Measurements from ENCODE around the gene KCNK4.

KCNK4 gene

DNA sequence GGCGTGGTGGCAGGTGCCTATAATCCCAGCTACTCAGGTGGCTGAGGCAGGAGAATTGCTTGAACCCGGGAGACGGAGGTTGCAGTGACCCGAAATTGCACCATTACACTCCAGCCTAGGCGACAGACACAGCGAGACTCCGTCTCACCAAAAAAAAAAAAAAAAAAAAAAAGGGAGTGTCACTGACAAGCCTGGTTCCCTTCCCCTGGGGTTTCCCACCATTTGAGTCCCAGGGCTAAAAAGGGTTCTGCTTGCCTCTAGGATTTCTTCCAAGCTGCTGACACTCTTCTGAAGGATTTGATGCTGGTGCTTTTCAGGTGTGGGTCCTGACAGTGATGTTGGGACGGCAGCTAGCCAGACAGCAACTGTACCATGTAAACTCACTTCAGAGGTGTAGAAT, 47.6 kb downstream of the KCNK4 start:
- H3K4me3 ChIP-seq (ENCODE audit: low read depth, low read length): no peak overlapping the region
- H3K18ac ChIP-seq (ENCODE audit: low read length): no peak overlapping the region
- H3K27me3 ChIP-seq (ENCODE audit: insufficient read depth, low read length): no peaks in the 10 kb centered on the region
- H3K4ac ChIP-seq (ENCODE audit: low read depth, low read length): no peak overlapping the region
- no peak overlapping the region for H3K27ac ChIP-seq (ENCODE audit: low read depth, low read length)
- H3K79me2 ChIP-seq (ENCODE audit: control insufficient read depth, insufficient read depth, low read length, poor library complexity): peaks cover 2% of the 10 kb centered on the region
- H3K9ac ChIP-seq (ENCODE audit: low read length): no peak overlapping the region
- no peak overlapping the region for H4K8ac ChIP-seq (ENCODE audit: low read depth, low read length)
- no peak overlapping the region for H2BK5ac ChIP-seq (ENCODE audit: low read depth, low read length, poor library complexity)
- WGBS (ENCODE audit: extremely low coverage, insufficient coverage, insufficient read length): no CpG with 5 or more reads among the region's 8 CpGs
- H2AK5ac ChIP-seq (ENCODE audit: low read length): no peak overlapping the region
- H3K79me1 ChIP-seq (ENCODE audit: low read length): peaks cover 6% of the 10 kb centered on the region
- H3K36me3 ChIP-seq (ENCODE audit: control insufficient read depth in 1 of 2, insufficient read depth in 2 of 2, low read length in 2 of 2): no peaks in the 10 kb centered on the region
- no peak overlapping the region for H3K23ac ChIP-seq (ENCODE audit: low read length)
- H4K91ac ChIP-seq (ENCODE audit: low read depth, low read length): no peak overlapping the region
- peaks cover 3% of the 10 kb centered on the region for H3K9me3 ChIP-seq (ENCODE audit: insufficient read depth, low read depth, low read length)
- no peak for DNase-seq
- H2BK12ac ChIP-seq (ENCODE audit: low read length): no peak overlapping the region
- no peak overlapping the region for H3K4me2 ChIP-seq (ENCODE audit: low read length)
- no peak overlapping the region for H2BK120ac ChIP-seq (ENCODE audit: insufficient read depth, low read length, poor library complexity)
- peaks cover 10 to 13% of the 10 kb centered on the region in 2 experiments for H3K4me1 ChIP-seq (ENCODE audit: control insufficient read depth in 1 of 2, insufficient read depth in 2 of 2, low read length in 2 of 2)
- no peak overlapping the region for H3K14ac ChIP-seq (ENCODE audit: low read length)
- no peak overlapping the region for H2AFZ ChIP-seq (ENCODE audit: insufficient read depth, low read length, poor library complexity)
- H4K12ac ChIP-seq (ENCODE audit: low read depth, low read length): no peak overlapping the region

DNA sequence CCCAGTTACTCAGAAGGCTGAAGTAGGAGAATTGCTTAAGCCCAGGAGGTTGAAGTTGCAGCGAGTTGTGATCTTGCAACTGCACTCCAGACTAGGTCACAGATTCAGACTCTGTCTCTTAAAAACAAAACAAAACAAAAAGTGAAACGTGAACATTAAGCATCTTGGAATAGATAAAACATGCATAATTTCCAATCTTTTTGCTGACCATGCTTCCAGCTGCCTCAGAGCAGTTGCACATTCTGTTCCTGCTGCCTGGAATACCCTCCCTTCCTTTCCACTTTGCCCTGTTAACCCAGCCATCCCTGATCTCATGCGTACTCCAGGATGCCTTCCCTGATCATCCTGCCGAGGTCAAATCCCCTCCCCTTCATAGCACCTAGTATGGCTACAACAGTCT, 48.2 kb downstream of the KCNK4 start:
- Histone ChIP-seq H3K9me3 (ENCODE audit: insufficient read depth, low read depth, low read length) (peaks cover 3% of the 10 kb centered on the region), H2BK5ac (ENCODE audit: low read depth, low read length, poor library complexity) (no peak overlapping the region), H2BK12ac (ENCODE audit: low read length) (no peak overlapping the region), H3K23ac (ENCODE audit: low read length) (no peak overlapping the region), H3K4me2 (ENCODE audit: low read length) (no peak overlapping the region), H3K36me3 (ENCODE audit: control insufficient read depth in 1 of 2, insufficient read depth in 2 of 2, low read length in 2 of 2) (no peaks in the 10 kb centered on the region), H3K79me2 (ENCODE audit: control insufficient read depth, insufficient read depth, low read length, poor library complexity) (peaks cover 2% of the 10 kb centered on the region), H3K14ac (ENCODE audit: low read length) (no peak overlapping the region), H4K8ac (ENCODE audit: low read depth, low read length) (no peak overlapping the region), H3K4me3 (ENCODE audit: low read depth, low read length) (no peak overlapping the region), H3K9ac (ENCODE audit: low read length) (no peak overlapping the region), H2AFZ (ENCODE audit: insufficient read depth, low read length, poor library complexity) (no peak overlapping the region), H3K27ac (ENCODE audit: low read depth, low read length) (no peak overlapping the region), H3K18ac (ENCODE audit: low read length) (no peak overlapping the region), H4K91ac (ENCODE audit: low read depth, low read length) (no peak overlapping the region), H4K12ac (ENCODE audit: low read depth, low read length) (no peak overlapping the region), H2AK5ac (ENCODE audit: low read length) (no peak overlapping the region), H3K27me3 (ENCODE audit: insufficient read depth, low read length) (no peaks in the 10 kb centered on the region), H3K4me1 (ENCODE audit: control insufficient read depth in 1 of 2, insufficient read depth in 2 of 2, low read length in 2 of 2) (peaks cover 10 to 13% of the 10 kb centered on the region in 2 experiments), H3K4ac (ENCODE audit: low read depth, low read length) (no peak overlapping the region), H2BK120ac (ENCODE audit: insufficient read depth, low read length, poor library complexity) (no peak overlapping the region), H3K79me1 (ENCODE audit: low read length) (peaks cover 6% of the 10 kb centered on the region)
- no CpG with 5 or more reads among the region's 4 CpGs for WGBS (ENCODE audit: extremely low coverage, insufficient coverage, insufficient read length)
- no peak for DNase-seq

DNA sequence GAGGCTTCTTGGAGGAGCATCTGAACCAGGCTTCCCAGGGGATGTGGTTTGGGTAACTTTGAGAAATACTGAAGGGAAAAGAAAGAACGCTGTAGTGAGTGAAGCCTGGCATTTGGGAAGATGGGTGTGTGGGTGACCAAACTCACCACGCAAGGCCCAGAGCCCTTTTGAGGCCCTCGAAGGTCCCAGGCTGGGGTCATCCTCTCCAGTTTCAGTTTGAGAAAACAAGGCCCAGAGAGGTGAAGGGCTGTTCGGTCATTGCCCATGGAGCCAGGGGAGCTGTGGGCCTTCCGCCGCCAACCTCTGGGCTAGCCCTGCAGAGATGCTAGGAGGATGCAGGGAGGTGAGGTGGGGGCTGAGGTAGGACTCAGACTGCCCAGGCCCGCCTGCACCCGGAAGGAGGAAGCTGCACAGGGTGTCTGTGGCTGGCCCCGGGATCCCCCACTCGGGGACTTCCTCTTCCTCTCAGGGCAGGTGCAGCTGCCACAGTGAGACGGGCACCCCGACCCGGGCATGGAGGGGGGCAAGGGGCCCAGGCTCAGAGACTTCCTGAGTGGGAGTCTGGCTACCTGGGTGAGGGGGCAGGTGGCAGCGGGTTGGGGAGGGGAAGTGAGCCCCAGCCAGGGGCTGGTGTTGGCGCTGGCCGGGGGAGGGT, 48.8 kb downstream of the KCNK4 start, which contains the start of gene CCDC88B:
TSS of gene CCDC88B (plus strand) at position 451 of the 655 bp plus-strand sequence. CDS start at position 514, 63 bp downstream.
- Histone ChIP-seq H4K8ac (ENCODE audit: low read depth, low read length) (peak within 1 kb of the TSS; percentile 75), H3K14ac (ENCODE audit: low read length) (no peak within 1 kb of the TSS), H3K79me1 (ENCODE audit: low read length) (peaks cover 6% of the 10 kb centered on the region), H3K4me2 (ENCODE audit: low read length) (peak within 1 kb of the TSS; percentile 47), H3K36me3 (ENCODE audit: control insufficient read depth in 1 of 2, insufficient read depth in 2 of 2, low read length in 2 of 2) (no peaks in the 10 kb centered on the region), H4K12ac (ENCODE audit: low read depth, low read length) (no peak within 1 kb of the TSS), H3K18ac (ENCODE audit: low read length) (peak within 1 kb of the TSS; percentile 27), H3K4me1 (ENCODE audit: control insufficient read depth in 1 of 2, insufficient read depth in 2 of 2, low read length in 2 of 2) (peaks cover 6 to 10% of the 10 kb centered on the region in 2 experiments), H2AFZ (ENCODE audit: insufficient read depth, low read length, poor library complexity) (peak within 1 kb of the TSS; percentile 52), H3K27ac (ENCODE audit: low read depth, low read length) (no peak within 1 kb of the TSS), H3K27me3 (ENCODE audit: insufficient read depth, low read length) (no peaks in the 10 kb centered on the region), H3K9me3 (ENCODE audit: insufficient read depth, low read depth, low read length) (peaks cover 3% of the 10 kb centered on the region), H3K79me2 (ENCODE audit: control insufficient read depth, insufficient read depth, low read length, poor library complexity) (peaks cover 2% of the 10 kb centered on the region), H3K23ac (ENCODE audit: low read length) (no peak within 1 kb of the TSS), H2BK5ac (ENCODE audit: low read depth, low read length, poor library complexity) (no peak within 1 kb of the TSS), H3K4me3 (ENCODE audit: low read depth, low read length) (no peak within 1 kb of the TSS), H2AK5ac (ENCODE audit: low read length) (no peak within 1 kb of the TSS), H2BK12ac (ENCODE audit: low read length) (no peak within 1 kb of the TSS), H3K4ac (ENCODE audit: low read depth, low read length) (no peak within 1 kb of the TSS), H2BK120ac (ENCODE audit: insufficient read depth, low read length, poor library complexity) (no peak within 1 kb of the TSS), H3K9ac (ENCODE audit: low read length) (no peak within 1 kb of the TSS), H4K91ac (ENCODE audit: low read depth, low read length) (no peak within 1 kb of the TSS)
- DNase-seq: no peak
- WGBS (ENCODE audit: extremely low coverage, insufficient coverage, insufficient read length): no CpG with 5 or more reads among the region's 16 CpGs

DNA sequence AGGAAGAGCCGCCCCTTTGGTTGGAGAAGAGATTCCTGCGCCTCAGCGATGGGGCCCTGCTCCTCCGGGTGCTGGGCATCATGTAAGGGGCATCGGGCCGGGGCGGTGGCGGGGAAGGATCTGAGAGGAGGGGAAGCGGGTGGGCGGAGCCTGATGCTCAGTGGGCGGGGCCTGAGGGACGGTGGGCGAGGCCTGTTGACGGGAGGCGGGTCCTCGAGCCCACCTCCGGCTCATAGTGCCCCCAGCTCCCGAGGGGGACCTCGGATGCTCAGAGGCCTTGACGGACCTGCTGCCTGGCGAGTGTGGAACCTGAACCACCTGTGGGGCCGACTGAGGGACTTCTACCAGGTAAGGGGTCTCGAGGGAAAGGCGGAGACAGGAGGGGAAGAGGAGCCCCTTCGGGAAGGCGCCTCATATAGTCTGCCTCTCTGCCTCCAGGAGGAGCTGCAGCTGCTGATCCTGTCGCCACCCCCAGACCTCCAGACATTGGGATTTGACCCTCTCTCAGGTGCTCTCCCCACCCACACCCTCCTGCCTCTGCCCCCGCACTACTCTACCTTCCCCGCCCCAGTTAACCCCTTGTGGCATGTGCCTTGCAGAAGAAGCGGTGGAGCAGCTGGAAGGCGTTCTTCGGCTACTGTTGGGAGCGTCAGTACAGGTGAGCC, 49.7 kb downstream of the KCNK4 start:
- Histone ChIP-seq H3K23ac (ENCODE audit: low read length) (no peak overlapping the region), H3K27me3 (ENCODE audit: insufficient read depth, low read length) (no peaks in the 10 kb centered on the region), H2AK5ac (ENCODE audit: low read length) (no peak overlapping the region), H3K36me3 (ENCODE audit: control insufficient read depth in 1 of 2, insufficient read depth in 2 of 2, low read length in 2 of 2) (no peaks in the 10 kb centered on the region), H3K18ac (ENCODE audit: low read length) (peak overlapping the region; percentile 27), H3K4me2 (ENCODE audit: low read length) (peak overlapping the region; percentile 47), H3K79me1 (ENCODE audit: low read length) (peaks cover 6% of the 10 kb centered on the region), H3K27ac (ENCODE audit: low read depth, low read length) (no peak overlapping the region), H3K9me3 (ENCODE audit: insufficient read depth, low read depth, low read length) (peaks cover 3% of the 10 kb centered on the region), H3K4ac (ENCODE audit: low read depth, low read length) (no peak overlapping the region), H2BK5ac (ENCODE audit: low read depth, low read length, poor library complexity) (no peak overlapping the region), H2BK12ac (ENCODE audit: low read length) (no peak overlapping the region), H4K8ac (ENCODE audit: low read depth, low read length) (peak overlapping the region; percentile 75), H3K14ac (ENCODE audit: low read length) (no peak overlapping the region), H4K12ac (ENCODE audit: low read depth, low read length) (no peak overlapping the region), H2BK120ac (ENCODE audit: insufficient read depth, low read length, poor library complexity) (no peak overlapping the region), H3K79me2 (ENCODE audit: control insufficient read depth, insufficient read depth, low read length, poor library complexity) (peaks cover 2% of the 10 kb centered on the region), H3K4me3 (ENCODE audit: low read depth, low read length) (no peak overlapping the region), H2AFZ (ENCODE audit: insufficient read depth, low read length, poor library complexity) (peak overlapping the region; percentile 52), H4K91ac (ENCODE audit: low read depth, low read length) (no peak overlapping the region), H3K4me1 (ENCODE audit: control insufficient read depth in 1 of 2, insufficient read depth in 2 of 2, low read length in 2 of 2) (peaks cover 6% of the 10 kb centered on the region in 2 experiments), H3K9ac (ENCODE audit: low read length) (no peak overlapping the region)
- WGBS (ENCODE audit: extremely low coverage, insufficient coverage, insufficient read length): no CpG with 5 or more reads among the region's 33 CpGs
- no peak for DNase-seq
